ENCODE measurements around the gene MARK2. TPM values are rescaled to one million over a fixed set of nuclear protein-coding genes. Genes with fewer than 3 reads are reported as not detected.

Gene MARK2
- total RNA-seq, 1 donor from 2014 or later, result 31.8 TPM

GRCh38 chr11:63931045-63931444 lies 92.1 kb downstream of the MARK2 start:
- Mint-ChIP-seq H3K27ac (ENCODE audit: unreplicated experiment) (no peak overlapping the region), H3K27me3 (ENCODE audit: unreplicated experiment) (peaks cover 3% of the 10 kb centered on the region), H3K4me3 (ENCODE audit: unreplicated experiment) (no peak overlapping the region), H3K36me3 (ENCODE audit: unreplicated experiment) (no peaks in the 10 kb centered on the region), H3K9me3 (ENCODE audit: unreplicated experiment) (no peaks in the 10 kb centered on the region), H3K4me1 (ENCODE audit: unreplicated experiment) (peaks cover 7% of the 10 kb centered on the region)
- TF ChIP-seq, protein P1, sequence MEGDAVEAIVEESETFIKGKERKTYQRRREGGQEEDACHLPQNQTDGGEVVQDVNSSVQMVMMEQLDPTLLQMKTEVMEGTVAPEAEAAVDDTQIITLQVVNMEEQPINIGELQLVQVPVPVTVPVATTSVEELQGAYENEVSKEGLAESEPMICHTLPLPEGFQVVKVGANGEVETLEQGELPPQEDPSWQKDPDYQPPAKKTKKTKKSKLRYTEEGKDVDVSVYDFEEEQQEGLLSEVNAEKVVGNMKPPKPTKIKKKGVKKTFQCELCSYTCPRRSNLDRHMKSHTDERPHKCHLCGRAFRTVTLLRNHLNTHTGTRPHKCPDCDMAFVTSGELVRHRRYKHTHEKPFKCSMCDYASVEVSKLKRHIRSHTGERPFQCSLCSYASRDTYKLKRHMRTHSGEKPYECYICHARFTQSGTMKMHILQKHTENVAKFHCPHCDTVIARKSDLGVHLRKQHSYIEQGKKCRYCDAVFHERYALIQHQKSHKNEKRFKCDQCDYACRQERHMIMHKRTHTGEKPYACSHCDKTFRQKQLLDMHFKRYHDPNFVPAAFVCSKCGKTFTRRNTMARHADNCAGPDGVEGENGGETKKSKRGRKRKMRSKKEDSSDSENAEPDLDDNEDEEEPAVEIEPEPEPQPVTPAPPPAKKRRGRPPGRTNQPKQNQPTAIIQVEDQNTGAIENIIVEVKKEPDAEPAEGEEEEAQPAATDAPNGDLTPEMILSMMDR (IDR thresholded peaks at IDR 0.05), result no peak
- no peak for DNase-seq (ENCODE audit: extremely low spot score, unreplicated experiment)

DNA sequence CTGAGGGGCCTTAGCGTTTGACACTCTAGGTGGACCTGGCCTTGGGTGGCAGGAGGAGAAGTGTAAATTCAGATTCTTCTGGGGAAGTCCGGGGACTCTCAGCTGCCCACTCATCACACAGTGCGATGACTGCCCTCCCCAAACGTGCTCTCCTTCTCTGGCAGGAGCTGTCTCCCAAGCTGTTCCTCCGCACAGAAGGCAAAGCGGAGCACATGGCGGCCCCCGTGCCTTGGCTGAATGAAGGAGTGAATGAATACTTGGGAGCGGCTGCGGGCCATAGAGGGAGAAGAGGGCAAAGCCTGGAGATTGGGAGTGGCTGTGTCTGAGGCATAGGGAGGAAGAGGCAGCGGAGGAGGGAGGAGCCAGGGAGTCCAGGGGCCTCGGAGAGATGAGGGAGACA lies 93.0 kb downstream of the MARK2 start:
- TF ChIP-seq, protein P1 (IDR thresholded peaks at IDR 0.05), result no peak
- DNase-seq (ENCODE audit: extremely low spot score, unreplicated experiment), result no peak
- Mint-ChIP-seq H3K9me3 (ENCODE audit: unreplicated experiment) (no peaks in the 10 kb centered on the region), H3K36me3 (ENCODE audit: unreplicated experiment) (no peaks in the 10 kb centered on the region), H3K4me3 (ENCODE audit: unreplicated experiment) (no peak overlapping the region), H3K4me1 (ENCODE audit: unreplicated experiment) (peaks cover 7% of the 10 kb centered on the region), H3K27me3 (ENCODE audit: unreplicated experiment) (peaks cover 3% of the 10 kb centered on the region), H3K27ac (ENCODE audit: unreplicated experiment) (no peak overlapping the region)

DNA sequence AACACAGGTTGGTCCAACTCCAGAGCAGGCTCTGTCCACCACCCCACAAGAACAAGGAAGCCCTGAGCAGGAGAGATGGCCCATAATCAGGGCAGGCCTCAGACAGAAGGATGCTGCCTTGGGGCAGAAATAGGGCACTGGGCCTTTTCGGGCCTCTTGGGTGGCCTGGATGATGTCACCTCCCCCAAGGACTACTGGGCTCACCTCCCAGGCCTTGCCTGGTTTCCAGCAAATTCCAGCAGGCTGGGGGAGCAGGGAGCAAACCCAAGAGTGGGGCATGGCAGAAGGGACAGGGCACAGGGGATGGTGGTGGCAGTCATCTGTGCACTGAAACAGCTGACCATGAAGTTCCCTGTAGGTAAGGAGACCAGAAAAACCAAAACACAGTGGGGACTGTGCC lies 94.5 kb downstream of the MARK2 start:
- no peak overlapping the region for H3K27ac Mint-ChIP-seq (ENCODE audit: unreplicated experiment)
- no peaks in the 10 kb centered on the region for H3K9me3 Mint-ChIP-seq (ENCODE audit: unreplicated experiment)
- no peaks in the 10 kb centered on the region for H3K36me3 Mint-ChIP-seq (ENCODE audit: unreplicated experiment)
- H3K4me3 Mint-ChIP-seq (ENCODE audit: unreplicated experiment), result no peak overlapping the region
- peaks cover 9% of the 10 kb centered on the region for H3K4me1 Mint-ChIP-seq (ENCODE audit: unreplicated experiment)
- no peak for DNase-seq (ENCODE audit: extremely low spot score, unreplicated experiment)
- no peaks in the 10 kb centered on the region for H3K27me3 Mint-ChIP-seq (ENCODE audit: unreplicated experiment)
- TF ChIP-seq, protein P1 (IDR thresholded peaks at IDR 0.05), result no peak

GRCh38 chr11:63937713-63938478 lies 99.0 kb downstream of the MARK2 start:
- no peaks in the 10 kb centered on the region for H3K9me3 Mint-ChIP-seq (ENCODE audit: unreplicated experiment)
- TF ChIP-seq, protein P1 (IDR thresholded peaks at IDR 0.05), result no peak
- peaks cover 16% of the 10 kb centered on the region for H3K4me1 Mint-ChIP-seq (ENCODE audit: unreplicated experiment)
- H3K27ac Mint-ChIP-seq (ENCODE audit: unreplicated experiment), result peak overlapping the region; percentile 59
- no peak for DNase-seq (ENCODE audit: extremely low spot score, unreplicated experiment)
- H3K36me3 Mint-ChIP-seq (ENCODE audit: unreplicated experiment), result no peaks in the 10 kb centered on the region
- H3K27me3 Mint-ChIP-seq (ENCODE audit: unreplicated experiment), result no peaks in the 10 kb centered on the region
- H3K4me3 Mint-ChIP-seq (ENCODE audit: unreplicated experiment), result peak overlapping the region; percentile 83

GRCh38 chr11:63938479-63939396 lies 99.8 kb downstream of the MARK2 start, which contains the start of gene NAA40:
Gene NAA40, plus strand, starts transcription at chr11:63939002. Its CDS starts 95 bp downstream, at chr11:63939097.
- peak; percentile 97 for DNase-seq (ENCODE audit: extremely low spot score, unreplicated experiment)
- Mint-ChIP-seq H3K9me3 (ENCODE audit: unreplicated experiment) (no peaks in the 10 kb centered on the region), H3K4me1 (ENCODE audit: unreplicated experiment) (peaks cover 16% of the 10 kb centered on the region), H3K36me3 (ENCODE audit: unreplicated experiment) (no peaks in the 10 kb centered on the region), H3K4me3 (ENCODE audit: unreplicated experiment) (peak within 1 kb of the TSS; percentile 83), H3K27me3 (ENCODE audit: unreplicated experiment) (no peaks in the 10 kb centered on the region), H3K27ac (ENCODE audit: unreplicated experiment) (peak within 1 kb of the TSS; percentile 83)
- TF ChIP-seq, protein P1 (IDR thresholded peaks at IDR 0.05), result peak; percentile 14

All from osteocyte (in vitro differentiated cells).